OCI-LY7 (cell line): ENCODE results near the gene YBX1. TPM values are rescaled to one million over a fixed set of nuclear protein-coding genes. Genes with fewer than 3 reads are reported as not detected.

Source experiments
- BruUV-seq: library from RNA; stranded (reverse); fragments of 400-500 nt; replicated peaks from 2 replicates; lab custom pipeline; 2021; lab: Mats Ljungman, UMichigan
- CTCF ChIA-PET: fragments of 300-600 bp; sonication (Branson Sonifier 250); formaldehyde crosslinking; loops from one replicate; lab custom pipeline; 2022; ENCODE audit warnings: antibody characterized with exemption; ENCODE audit not compliant: unreplicated experiment; lab: Charles Lee
- POLR2A ChIA-PET: fragments of 300-600 bp; sonication (Branson Sonifier 250); formaldehyde crosslinking; loops from one replicate; lab custom pipeline; 2022; ENCODE audit warnings: antibody characterized with exemption; lab: Charles Lee
- DNase-seq: peaks from one replicate; pipeline ENCODE4 v3.0.0-alpha.2; 2015; ENCODE audit warnings: low spot score
- H2AFZ ChIP-seq: fragments of 200-600 bp; sonication (generic), shearing (Covaris generic); 2 replicates; pipeline ENCODE4 v1.6.1; 2014; ENCODE audit warnings: mild to moderate bottlenecking, antibody characterized with exemption, low read length, moderate library complexity
- H3K27ac ChIP-seq: fragments of 200-600 bp; sonication (generic); 2 replicates; pipeline ENCODE4 v1.5.1; 2014; ENCODE audit warnings: mixed run types, low read depth, mild to moderate bottlenecking, moderate library complexity, low read length, inconsistent platforms; ENCODE audit not compliant: poor library complexity, severe bottlenecking
- H3K36me3 ChIP-seq: fragments of 200-600 bp; sonication (generic); 2 replicates; pipeline ENCODE4 v1.6.1; 2014; ENCODE audit warnings: mild to moderate bottlenecking, antibody characterized with exemption, low read length, moderate library complexity, mixed read lengths; ENCODE audit not compliant: insufficient read depth
- H3K4me1 ChIP-seq: fragments of 200-600 bp; sonication (generic); 2 replicates; pipeline ENCODE4 v1.5.1; 2014; ENCODE audit warnings: mild to moderate bottlenecking, low read length; ENCODE audit not compliant: insufficient read depth, poor library complexity, severe bottlenecking
- H3K4me2 ChIP-seq: fragments of 200-600 bp; sonication (generic); 2 replicates; pipeline ENCODE4 v1.6.1; 2014; ENCODE audit warnings: mild to moderate bottlenecking, low read length
- H3K4me3 ChIP-seq: fragments of 200-600 bp; sonication (generic); 2 replicates; pipeline ENCODE4 v1.5.1; 2014; ENCODE audit warnings: mild to moderate bottlenecking, low read depth, low read length; ENCODE audit not compliant: poor library complexity, severe bottlenecking
- H3K79me2 ChIP-seq: fragments of 200-600 bp; sonication (generic); 2 replicates; pipeline ENCODE4 v1.6.1; 2016; ENCODE audit warnings: low read depth, mild to moderate bottlenecking, low read length, moderate library complexity, mixed read lengths; ENCODE audit not compliant: insufficient read depth
- H3K9me2 ChIP-seq: fragments of 200-600 bp; sonication (generic); 2 replicates; pipeline ENCODE4 v1.6.1; 2016; ENCODE audit warnings: mild to moderate bottlenecking, low read length, mixed read lengths; ENCODE audit not compliant: insufficient read depth
- H3K9me3 ChIP-seq: fragments of 200-600 bp; sonication (generic); 2 replicates; pipeline ENCODE4 v1.6.1; 2014; ENCODE audit warnings: mild to moderate bottlenecking, mixed run types, low read length, mixed read lengths
- H4K20me1 ChIP-seq: fragments of 200-600 bp; sonication (generic); 2 replicates; pipeline ENCODE4 v1.6.1; 2014; ENCODE audit warnings: mild to moderate bottlenecking, antibody characterized with exemption, low read length, moderate library complexity, mixed read lengths; ENCODE audit not compliant: insufficient read depth
- EZH2phosphoT487 ChIP-seq: fragments of 200-600 bp; sonication (generic); IDR thresholded peaks from 2 replicates; pipeline ENCODE4 v1.6.1; 2018; ENCODE audit warnings: low read depth, borderline replicate concordance, mild to moderate bottlenecking, mixed run types, antibody characterized with exemption, low read length, moderate library complexity, mixed read lengths
- intact Hi-C: fragments of 100-400 bp; cut with micrococcal nuclease; formaldehyde crosslinking; loops from one replicate; pipeline ENCODE4 v1.10.0; 2022; ENCODE audit not compliant: unreplicated experiment
- total RNA-seq, 2 experiments: library from RNA; depleted of rRNA in 1 of 2; stranded (reverse); fragments of >200 nt in 1 of 2; shearing (Covaris generic) in 1 of 2; gene quantifications; 2 replicates each; pipeline ENCODE4 v1.2.3, GENCODE V29; 2014 to 2022
- TF ChIP-seq, protein P1 (sequence below): fragments of 200-600 bp; sonication (generic); conservative IDR thresholded peaks from 2 replicates; pipeline ENCODE4 v1.5.1; 2014; ENCODE audit warnings: mild to moderate bottlenecking, antibody characterized with exemption, low read length, moderate library complexity, mixed read lengths

Gene YBX1
- total RNA-seq, 2 experiments from 2014 or later = 750 to 956 TPM

DNA sequence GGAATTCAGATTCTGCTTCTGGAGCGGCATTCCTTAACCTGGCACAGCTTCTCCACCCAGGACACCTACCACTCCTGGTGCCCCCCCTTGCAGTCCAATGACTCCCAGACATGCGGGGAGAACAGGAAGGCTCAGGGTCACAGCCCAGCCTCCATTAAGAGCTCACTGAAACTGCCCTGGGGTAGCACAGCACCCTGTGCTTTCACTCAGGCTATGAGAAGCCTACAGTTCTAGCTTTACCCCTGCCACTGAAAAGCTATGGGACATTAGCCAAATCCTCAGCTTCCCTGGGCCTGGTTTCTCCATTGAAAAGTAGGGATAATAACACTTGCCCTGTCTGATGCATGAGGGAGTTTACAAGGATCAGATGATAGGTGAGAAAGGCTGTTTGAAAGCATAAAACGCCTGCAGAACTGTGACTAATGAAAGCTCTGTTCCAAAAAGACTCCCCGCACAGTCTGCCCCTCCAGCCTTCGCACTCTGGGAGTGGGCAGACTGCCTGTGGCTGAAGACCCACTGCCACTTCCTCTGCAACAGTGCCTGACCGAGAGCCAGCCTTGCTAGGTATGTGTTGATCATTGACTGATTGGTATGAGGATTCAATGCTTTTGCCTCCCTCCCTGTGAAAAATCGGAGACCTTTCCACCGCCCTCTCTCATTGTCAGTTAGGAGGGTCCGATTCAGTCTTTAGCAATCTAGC lies 60.5 kb downstream of the YBX1 start:
- Histone ChIP-seq H3K36me3 (peaks cover 14% of the 10 kb centered on the region; the same call in 1 of the 2 replicates), H3K4me2 (no peak overlapping the region), H4K20me1 (no peaks in the 10 kb centered on the region), H2AFZ (no peak overlapping the region), H3K79me2 (no peaks in the 10 kb centered on the region), H3K27ac (no peak overlapping the region), H3K9me2 (no peaks in the 10 kb centered on the region), H3K9me3 (no peaks in the 10 kb centered on the region), H3K4me1 (no peaks in the 10 kb centered on the region), H3K4me3 (no peak overlapping the region)
- BruUV-seq = no TSS peak
- POLR2A ChIA-PET = no interaction called here
- TF ChIP-seq, protein P1, sequence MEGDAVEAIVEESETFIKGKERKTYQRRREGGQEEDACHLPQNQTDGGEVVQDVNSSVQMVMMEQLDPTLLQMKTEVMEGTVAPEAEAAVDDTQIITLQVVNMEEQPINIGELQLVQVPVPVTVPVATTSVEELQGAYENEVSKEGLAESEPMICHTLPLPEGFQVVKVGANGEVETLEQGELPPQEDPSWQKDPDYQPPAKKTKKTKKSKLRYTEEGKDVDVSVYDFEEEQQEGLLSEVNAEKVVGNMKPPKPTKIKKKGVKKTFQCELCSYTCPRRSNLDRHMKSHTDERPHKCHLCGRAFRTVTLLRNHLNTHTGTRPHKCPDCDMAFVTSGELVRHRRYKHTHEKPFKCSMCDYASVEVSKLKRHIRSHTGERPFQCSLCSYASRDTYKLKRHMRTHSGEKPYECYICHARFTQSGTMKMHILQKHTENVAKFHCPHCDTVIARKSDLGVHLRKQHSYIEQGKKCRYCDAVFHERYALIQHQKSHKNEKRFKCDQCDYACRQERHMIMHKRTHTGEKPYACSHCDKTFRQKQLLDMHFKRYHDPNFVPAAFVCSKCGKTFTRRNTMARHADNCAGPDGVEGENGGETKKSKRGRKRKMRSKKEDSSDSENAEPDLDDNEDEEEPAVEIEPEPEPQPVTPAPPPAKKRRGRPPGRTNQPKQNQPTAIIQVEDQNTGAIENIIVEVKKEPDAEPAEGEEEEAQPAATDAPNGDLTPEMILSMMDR = no peak
- no peak for TF ChIP-seq EZH2phosphoT487
- DNase-seq = no peak
- intact Hi-C loops = no loop called here
- CTCF ChIA-PET = no interaction called here

DNA sequence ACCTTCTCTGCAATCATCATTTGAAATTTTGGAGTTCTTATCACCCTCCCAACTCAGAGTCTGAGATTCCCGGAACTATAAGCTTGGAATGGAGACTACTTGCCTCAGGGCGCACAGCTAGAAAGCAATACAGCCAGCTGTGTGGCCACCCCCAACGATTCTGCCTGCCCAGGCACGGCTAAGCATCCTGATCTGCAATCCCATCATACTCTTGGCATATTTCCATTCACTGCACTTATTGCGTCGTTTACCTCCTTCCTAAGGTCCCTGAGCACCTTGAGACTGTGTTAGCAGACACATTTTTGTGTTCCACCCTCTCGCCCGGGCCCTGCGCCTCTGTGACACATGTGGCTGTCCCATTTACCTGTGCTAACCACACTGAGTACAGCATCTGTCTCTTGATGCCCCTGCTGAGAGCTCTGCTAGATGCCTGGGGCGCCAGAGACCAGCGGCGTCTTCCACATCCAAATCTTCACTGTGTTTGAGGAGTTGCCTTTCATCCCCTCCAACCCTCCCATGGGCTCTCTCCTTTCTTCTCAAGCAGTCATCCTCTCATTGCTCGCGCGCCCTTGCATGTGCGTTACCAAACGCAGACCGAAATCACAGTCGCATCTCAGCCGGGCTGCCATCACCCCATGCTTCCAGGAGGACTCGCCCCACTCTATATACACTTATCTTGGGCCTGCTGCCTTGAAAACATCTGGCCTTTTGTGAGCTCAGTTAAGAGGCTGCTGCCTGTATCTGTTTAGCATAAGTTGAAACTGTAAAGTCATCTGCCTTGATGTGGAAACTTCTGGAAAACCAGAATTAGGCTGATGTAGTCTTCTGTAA lies 61.3 kb downstream of the YBX1 start:
- BruUV-seq = no TSS peak
- no peak for DNase-seq
- Histone ChIP-seq H2AFZ (no peak overlapping the region), H3K9me2 (no peaks in the 10 kb centered on the region), H3K79me2 (no peaks in the 10 kb centered on the region), H3K27ac (no peak overlapping the region), H3K4me1 (no peaks in the 10 kb centered on the region), H3K9me3 (no peaks in the 10 kb centered on the region), H4K20me1 (no peaks in the 10 kb centered on the region), H3K4me3 (no peak overlapping the region), H3K4me2 (no peak overlapping the region), H3K36me3 (peaks cover 14% of the 10 kb centered on the region; the same call in 1 of the 2 replicates)
- TF ChIP-seq, protein P1 = no peak
- TF ChIP-seq EZH2phosphoT487 = no peak
- intact Hi-C loops = no loop called here
- POLR2A ChIA-PET = no interaction called here
- CTCF ChIA-PET = interaction anchor here (0.6 kb wide), 1 partner anchor 21 kb away, joined by 3 read pairs; no protein-coding TSS in a partner anchor
